ENCODE data around the gene SH2D1B.
"Not testable (repeated sequence)": the region's sequence is repeated elsewhere in the genome, so short reads cannot be mapped to it uniquely, and the experiment has no call there.

The SH2D1B gene

GRCh38 chr1:162412002-162412401 is at the start of gene SH2D1B:
Gene SH2D1B (minus strand): TSS chr1:162412136. CDS start chr1:162412016, 120 bp downstream.
- DNase-seq: no peak

GRCh38 chr1:162458236-162458635 is 46.3 kb upstream of the SH2D1B start:
- DNase-seq: no peak

GRCh38 chr1:162456323-162456722 is 44.4 kb upstream of the SH2D1B start:
- DNase-seq: no peak

GRCh38 chr1:162454361-162454760 is 42.4 kb upstream of the SH2D1B start:
- DNase-seq: not testable (repeated sequence)

GRCh38 chr1:162446946-162447345 is 35.0 kb upstream of the SH2D1B start:
- no peak for DNase-seq

GRCh38 chr1:162444903-162445302 is 33.0 kb upstream of the SH2D1B start:
- no peak for DNase-seq

- DNase-seq: not testable (repeated sequence)
Observed at GRCh38 chr1:162432977-162433713, 21.2 kb upstream of the SH2D1B start.

- DNase-seq: no peak
Observed at GRCh38 chr1:162430583-162430982, 18.6 kb upstream of the SH2D1B start.

GRCh38 chr1:162422662-162423375 is 10.9 kb upstream of the SH2D1B start:
- no peak for DNase-seq

GRCh38 chr1:162421258-162422164 is 9.6 kb upstream of the SH2D1B start:
- no peak for DNase-seq

- no peak for DNase-seq
Observed at GRCh38 chr1:162420120-162420519, 8.2 kb upstream of the SH2D1B start.

GRCh38 chr1:162419450-162419931 is 7.6 kb upstream of the SH2D1B start:
- not testable (repeated sequence) for DNase-seq

GRCh38 chr1:162418584-162418983 is 6.6 kb upstream of the SH2D1B start:
- DNase-seq: not testable (repeated sequence)

GRCh38 chr1:162417650-162418049 is 5.7 kb upstream of the SH2D1B start:
- DNase-seq: no peak

- no peak for DNase-seq
Observed at GRCh38 chr1:162416909-162417308, 5.0 kb upstream of the SH2D1B start.

- DNase-seq: no peak
Observed at GRCh38 chr1:162416215-162416614, 4.3 kb upstream of the SH2D1B start.

GRCh38 chr1:162407539-162407938 is 4.4 kb downstream of the SH2D1B start:
- no peak for DNase-seq

- DNase-seq: no peak
Observed at GRCh38 chr1:162406811-162407210, 5.1 kb downstream of the SH2D1B start.

- DNase-seq: no peak
Observed at GRCh38 chr1:162405800-162406199, 6.1 kb downstream of the SH2D1B start.

GRCh38 chr1:162404550-162405160 is 7.3 kb downstream of the SH2D1B start:
- no peak for DNase-seq

GRCh38 chr1:162400790-162401355 is 11.1 kb downstream of the SH2D1B start:
- DNase-seq: no peak

- DNase-seq: no peak
Observed at GRCh38 chr1:162398999-162399580, 12.8 kb downstream of the SH2D1B start.
